Activated naive CD4-positive, alpha-beta T cell treated with anti-CD3 and anti-CD28 coated beads, Interleukin-2, amount 50 U/mL, for 72 hours (primary cell): ENCODE measurements around the gene C2orf80. TPM values are rescaled to one million over a fixed set of nuclear protein-coding genes. Genes with fewer than 3 reads are reported as not detected.

ENCODE experiments used
- ATAC-seq, 2 donors: fragments of 150-1000 bp; cut with Tn5 transposase; 2 replicates each; pipeline ENCODE4 v1.10.0; 2021; ENCODE audit warnings: mild to moderate bottlenecking in 2 of 2, moderate library complexity in 2 of 2
- DNase-seq, 2 donors: peaks; one replicate each; pipeline ENCODE4 v3.0.0; 2021 to 2022; ENCODE audit warnings: low spot score in 2 of 2
- H3K27ac Mint-ChIP-seq, 2 donors: one replicate each; pipeline ENCODE4 v1.8.0; 2022; ENCODE audit warnings: mild to moderate bottlenecking in 2 of 2, mixed read lengths in 2 of 2
- H3K36me3 Mint-ChIP-seq, 2 donors: one replicate each; pipeline ENCODE4 v1.8.0; 2022; ENCODE audit warnings: mixed read lengths in 2 of 2
- H3K9me3 Mint-ChIP-seq, 2 donors: one replicate each; pipeline ENCODE4 v1.8.0; 2022; ENCODE audit warnings: mixed read lengths in 2 of 2
- total RNA-seq, 2 donors: library from RNA; stranded (reverse); gene quantifications; one replicate each; pipeline ENCODE4 v1.2.3, GENCODE V29; 2022

C2orf80 gene
- total RNA-seq, 2 donors from 2014 or later: not detected

- ATAC-seq (no peak), DNase-seq (no peak)
- Mint-ChIP-seq H3K9me3 (no peaks in the 10 kb centered on the region), H3K36me3 (no peaks in the 10 kb centered on the region), H3K27ac (no peak overlapping the region)
Observed at GRCh38 chr2:208186893-208187292, 2.9 kb downstream of the C2orf80 start.

GRCh38 chr2:208186465-208186864 lies 3.4 kb downstream of the C2orf80 start:
- Mint-ChIP-seq H3K27ac (no peak overlapping the region), H3K9me3 (no peaks in the 10 kb centered on the region), H3K36me3 (no peaks in the 10 kb centered on the region)
- DNase-seq: no peak
- no peak for ATAC-seq

DNA sequence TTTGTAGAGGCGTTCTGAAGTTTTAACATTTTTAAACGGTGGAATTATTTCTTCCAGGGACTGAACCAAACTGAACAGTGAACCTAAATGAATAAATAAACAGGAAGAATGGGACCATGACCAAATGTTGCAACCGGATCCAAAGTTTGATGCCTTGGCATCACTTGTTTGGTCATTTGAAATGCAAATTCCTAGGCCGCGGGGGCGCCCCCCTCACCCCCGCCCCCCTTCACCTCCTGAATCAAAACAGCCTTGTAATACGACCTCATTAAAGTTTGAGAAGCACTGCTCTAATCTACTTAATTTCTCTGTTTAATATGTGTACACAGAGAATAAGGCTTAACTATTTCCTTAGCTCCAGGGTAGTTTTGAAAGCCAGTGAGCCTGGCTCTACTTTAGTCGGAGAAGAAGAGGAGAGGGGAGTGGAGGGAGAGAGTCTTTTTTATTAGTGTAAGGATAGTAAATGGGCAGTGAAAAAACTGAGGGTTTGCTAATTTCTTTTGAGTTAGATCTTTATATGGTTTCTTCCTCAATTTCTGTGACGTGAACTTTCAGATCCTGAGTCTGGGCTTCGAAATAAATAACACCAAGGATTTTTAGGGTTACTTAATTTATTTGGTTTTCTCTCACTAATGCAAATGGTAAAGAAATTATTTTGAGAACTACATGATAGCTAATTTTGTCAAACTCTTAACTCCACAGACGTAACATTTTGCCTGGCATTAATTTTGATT lies 5.7 kb downstream of the C2orf80 start:
- ATAC-seq (no peak), DNase-seq (no peak)
- no peaks in the 10 kb centered on the region for H3K36me3 Mint-ChIP-seq
- no peaks in the 10 kb centered on the region for H3K9me3 Mint-ChIP-seq
- no peak overlapping the region for H3K27ac Mint-ChIP-seq

- Mint-ChIP-seq H3K36me3 (no peaks in the 10 kb centered on the region), H3K27ac (no peak overlapping the region), H3K9me3 (no peaks in the 10 kb centered on the region)
- no peak for DNase-seq
- no peak for ATAC-seq
Observed at GRCh38 chr2:208183526-208183925, 6.3 kb downstream of the C2orf80 start.

DNA sequence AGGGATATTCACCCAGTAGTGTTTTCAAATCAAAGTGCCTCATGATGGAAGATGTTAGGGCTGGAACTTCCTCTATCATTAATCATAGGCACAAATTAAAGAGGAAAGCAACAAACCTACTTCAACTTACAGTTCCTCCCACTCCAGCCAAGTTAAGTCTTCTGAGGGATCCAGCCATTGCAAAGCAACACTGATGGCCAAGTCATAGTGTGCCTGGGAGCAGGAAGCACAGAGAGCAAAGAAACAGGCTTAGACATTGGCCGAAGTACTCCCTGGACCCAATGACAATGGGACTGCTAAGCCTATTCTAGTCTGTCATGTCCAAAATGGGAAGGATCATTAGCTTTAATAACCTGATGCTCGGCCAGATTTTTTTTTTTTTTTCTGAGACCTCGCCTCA lies 7.0 kb downstream of the C2orf80 start:
- ATAC-seq: no peak
- Mint-ChIP-seq H3K9me3 (no peaks in the 10 kb centered on the region), H3K36me3 (no peaks in the 10 kb centered on the region), H3K27ac (no peak overlapping the region)
- no peak for DNase-seq

DNA sequence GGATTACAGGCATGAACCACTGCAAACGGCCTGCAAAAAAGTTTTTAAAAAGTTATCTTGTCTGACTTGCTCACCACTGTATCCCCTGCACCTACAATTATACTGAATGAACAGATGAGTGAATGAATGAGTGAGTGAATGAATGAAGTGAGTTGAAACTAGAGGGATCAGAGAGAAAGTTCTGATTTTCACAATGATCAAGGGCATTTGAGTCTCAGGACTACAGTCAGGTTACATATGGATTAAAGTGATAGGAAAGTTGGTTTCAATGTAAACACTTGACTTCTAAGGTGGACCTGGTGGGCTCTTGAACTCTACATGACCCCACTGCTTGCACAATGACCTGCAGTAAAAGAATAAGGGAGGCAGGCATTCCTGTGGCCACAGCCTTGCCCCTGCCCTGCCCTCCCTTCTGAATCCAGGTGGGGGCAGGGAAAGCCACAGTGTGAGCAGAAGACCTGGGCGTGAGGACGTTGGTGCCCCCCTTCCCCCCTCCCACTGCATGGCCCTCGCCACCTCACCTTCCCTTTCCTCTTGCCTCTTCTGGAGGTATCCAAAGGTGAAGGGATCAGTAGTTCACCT lies 10.7 kb downstream of the C2orf80 start:
- ATAC-seq (no peak), DNase-seq (no peak)
- H3K36me3 Mint-ChIP-seq: no peaks in the 10 kb centered on the region
- H3K9me3 Mint-ChIP-seq: no peaks in the 10 kb centered on the region
- no peak overlapping the region for H3K27ac Mint-ChIP-seq

GRCh38 chr2:208175840-208176153 lies 14.0 kb downstream of the C2orf80 start:
- ATAC-seq (no peak), DNase-seq (no peak)
- Mint-ChIP-seq H3K9me3 (no peaks in the 10 kb centered on the region), H3K27ac (no peak overlapping the region), H3K36me3 (no peaks in the 10 kb centered on the region)

GRCh38 chr2:208175069-208175839 lies 14.6 kb downstream of the C2orf80 start:
- Mint-ChIP-seq H3K9me3 (no peaks in the 10 kb centered on the region), H3K36me3 (no peaks in the 10 kb centered on the region), H3K27ac (no peak overlapping the region)
- DNase-seq (peak in 1 of 2 donors; percentile 66), ATAC-seq (peak; percentile 96 to 98)

DNA sequence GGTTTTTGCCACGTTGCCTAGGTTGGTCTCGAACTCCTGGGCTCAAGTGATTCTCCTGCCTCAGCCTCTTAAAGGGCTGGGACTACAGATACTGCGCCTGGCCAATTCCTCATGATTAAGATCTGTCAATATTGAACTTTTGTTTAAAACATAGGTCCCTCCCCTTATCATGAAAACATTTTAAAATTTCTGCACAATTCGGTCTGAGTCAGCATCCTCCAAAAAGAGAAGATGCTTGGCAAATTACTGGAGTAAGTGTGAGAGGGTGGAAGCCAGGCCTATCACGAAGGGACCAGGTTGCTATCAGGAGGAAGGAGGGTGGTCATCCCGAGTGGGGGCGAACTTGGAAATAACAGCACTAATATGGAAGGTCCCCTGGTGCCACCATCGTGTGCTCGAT lies 15.7 kb downstream of the C2orf80 start:
- DNase-seq: no peak
- ATAC-seq: no peak
- no peak overlapping the region for H3K27ac Mint-ChIP-seq
- no peaks in the 10 kb centered on the region for H3K36me3 Mint-ChIP-seq
- no peaks in the 10 kb centered on the region for H3K9me3 Mint-ChIP-seq

DNA sequence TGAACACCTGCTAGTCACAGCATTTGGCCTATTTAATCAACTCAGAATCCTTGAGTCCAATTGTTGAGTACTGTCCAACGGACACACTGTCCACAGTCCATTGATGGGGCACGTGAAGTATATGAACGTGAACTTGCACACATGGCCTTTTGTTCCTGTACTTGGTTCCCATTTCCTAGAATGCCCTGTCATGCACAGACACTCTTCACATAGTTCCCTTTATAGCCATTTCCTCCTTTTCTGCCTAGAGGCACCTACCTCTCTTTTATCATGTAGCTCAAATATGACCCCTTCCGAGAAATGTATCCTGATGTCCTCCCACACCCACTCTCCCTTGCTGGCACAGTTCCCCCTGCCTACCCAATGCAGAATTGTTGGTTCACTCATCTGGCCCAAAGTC lies 17.7 kb downstream of the C2orf80 start:
- no peak overlapping the region for H3K27ac Mint-ChIP-seq
- no peaks in the 10 kb centered on the region for H3K36me3 Mint-ChIP-seq
- no peak for ATAC-seq
- DNase-seq: no peak
- no peaks in the 10 kb centered on the region for H3K9me3 Mint-ChIP-seq

DNA sequence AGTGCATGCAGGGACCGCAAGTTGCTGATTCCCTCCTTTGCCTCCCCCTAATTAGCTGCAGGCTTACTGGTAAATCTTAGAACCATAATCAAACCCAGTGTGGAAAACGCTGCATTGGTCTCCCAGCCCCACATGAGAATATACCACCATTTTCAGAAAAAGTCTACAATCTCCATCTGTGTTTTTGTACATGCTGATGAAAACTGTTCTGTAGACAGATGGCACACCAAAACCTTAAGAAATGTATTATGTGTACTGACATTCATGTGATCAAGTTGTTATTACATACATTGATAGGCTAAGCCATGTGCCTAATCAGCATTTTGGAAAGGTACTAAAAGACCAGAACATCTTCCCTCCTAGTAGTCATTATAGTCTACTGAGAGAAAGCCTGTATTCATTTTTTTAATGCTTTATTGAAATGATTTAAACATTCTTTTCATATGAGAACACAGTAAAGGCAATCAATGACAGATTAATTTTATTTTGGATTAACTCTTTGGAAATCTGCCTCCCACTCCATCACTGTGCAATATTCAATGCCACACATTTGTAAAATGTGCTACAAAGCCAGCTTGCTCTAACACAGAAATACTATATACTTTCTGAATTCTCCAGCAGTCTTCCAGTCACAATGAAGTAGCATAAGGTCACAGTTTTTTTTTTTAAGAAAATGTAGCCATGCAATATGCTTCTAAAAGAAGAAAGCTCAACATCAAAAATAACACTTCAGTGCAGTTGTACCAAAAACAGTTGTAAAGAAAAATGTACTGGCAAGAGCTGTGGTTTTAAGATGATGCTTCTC lies 24.7 kb downstream of the C2orf80 start:
- Mint-ChIP-seq H3K27ac (no peak overlapping the region), H3K9me3 (no peaks in the 10 kb centered on the region), H3K36me3 (no peaks in the 10 kb centered on the region)
- ATAC-seq: no peak
- DNase-seq: no peak

GRCh38 chr2:208163489-208163888 lies 26.3 kb downstream of the C2orf80 start, which contains the start of gene CRYGA:
Gene CRYGA, minus strand, starts transcription at chr2:208163589. Its CDS starts 33 bp downstream, at chr2:208163556.
- ATAC-seq: no peak
- Mint-ChIP-seq H3K36me3 (no peaks in the 10 kb centered on the region), H3K9me3 (no peaks in the 10 kb centered on the region), H3K27ac (no peak within 1 kb of the TSS)
- no peak for DNase-seq

GRCh38 chr2:208156439-208156838 lies 33.4 kb downstream of the C2orf80 start:
- no peak for DNase-seq
- ATAC-seq: no peak
- Mint-ChIP-seq H3K27ac (no peak overlapping the region), H3K9me3 (no peaks in the 10 kb centered on the region), H3K36me3 (no peaks in the 10 kb centered on the region)

DNA sequence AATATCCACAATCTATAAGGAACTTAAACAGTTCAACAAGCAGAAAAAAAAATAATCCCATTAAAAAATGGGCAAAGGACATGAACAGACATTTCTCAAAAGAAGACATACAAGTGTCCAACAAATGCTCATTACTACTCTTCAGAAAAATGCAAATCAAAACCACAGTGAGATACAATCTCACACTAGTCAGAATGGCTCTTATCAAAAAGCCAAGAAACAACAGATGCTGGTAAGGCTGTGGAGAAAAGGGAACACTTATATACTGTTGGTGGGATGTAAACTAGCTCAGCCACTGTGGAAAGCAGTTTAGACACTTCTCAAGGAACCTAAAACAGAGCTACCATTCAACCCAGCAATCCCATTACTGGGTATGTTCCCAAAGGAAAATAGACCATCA lies 36.7 kb downstream of the C2orf80 start:
- Mint-ChIP-seq H3K36me3 (no peaks in the 10 kb centered on the region), H3K27ac (no peak overlapping the region), H3K9me3 (peaks cover 7% of the 10 kb centered on the region in 2 donors)
- no peak for ATAC-seq
- no peak for DNase-seq

DNA sequence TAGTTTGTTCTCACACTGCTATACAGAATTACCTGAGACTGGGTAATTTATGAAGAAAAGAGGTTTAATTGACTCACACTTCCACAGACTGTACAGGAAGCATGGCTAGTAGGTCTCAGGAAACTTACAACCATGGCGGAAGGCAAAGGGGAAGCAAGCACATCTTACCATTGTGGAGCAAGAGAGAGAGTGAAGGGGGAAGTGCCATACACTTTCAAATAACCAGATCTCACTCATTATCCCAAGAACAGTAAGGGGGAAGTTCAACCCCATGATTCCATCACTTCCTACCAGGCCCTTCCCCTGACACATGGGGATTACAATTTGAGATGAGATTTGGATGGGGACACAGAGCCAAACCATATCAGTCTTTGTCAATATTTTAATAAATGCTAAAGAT lies 38.9 kb downstream of the C2orf80 start:
- Mint-ChIP-seq H3K9me3 (peaks cover 7% of the 10 kb centered on the region in 2 donors), H3K27ac (no peak overlapping the region), H3K36me3 (no peaks in the 10 kb centered on the region)
- DNase-seq: no peak
- no peak for ATAC-seq

- Mint-ChIP-seq H3K36me3 (no peaks in the 10 kb centered on the region), H3K27ac (no peak overlapping the region), H3K9me3 (peaks cover 7% of the 10 kb centered on the region in 2 donors)
- DNase-seq (no peak), ATAC-seq (no peak)
Observed at GRCh38 chr2:208150094-208150493, 39.7 kb downstream of the C2orf80 start.

DNA sequence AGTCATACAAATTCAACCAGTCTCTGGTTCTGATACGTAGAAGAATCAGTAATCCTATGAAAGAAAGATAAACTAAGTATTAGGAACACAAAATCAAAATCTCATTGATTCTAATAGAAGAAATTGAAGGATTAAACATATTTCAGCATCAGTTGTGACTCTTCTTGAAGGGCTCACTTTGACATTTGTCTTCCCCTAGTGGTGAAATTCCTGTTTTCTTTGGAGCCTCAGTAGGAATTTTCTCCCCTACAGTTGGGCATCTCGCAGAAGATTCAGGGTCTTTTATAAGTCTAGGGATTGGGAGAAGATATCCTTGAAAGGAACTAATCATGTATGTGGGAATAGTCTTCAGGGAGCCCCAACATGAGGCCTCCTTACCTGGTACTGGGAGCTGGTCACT lies 41.0 kb downstream of the C2orf80 start:
- ATAC-seq (no peak), DNase-seq (no peak)
- H3K9me3 Mint-ChIP-seq: peaks cover 7% of the 10 kb centered on the region in 2 donors

More for the DNA sequence above, 41.0 kb downstream of the C2orf80 start:
- no peak overlapping the region for H3K27ac Mint-ChIP-seq
- no peaks in the 10 kb centered on the region for H3K36me3 Mint-ChIP-seq
